Lower leg skin (tissue), 3 donors: ENCODE results near the gene DCAF8L2.

Experiments
- POLR2A ChIP-seq, 2 donors: fragments of 450-650 bp; IDR thresholded peaks; one replicate each; pipeline ENCODE4 v1.6.1; 2016 to 2017; ENCODE audit warnings: antibody characterized with exemption in 2 of 2, mild to moderate bottlenecking in 1 of 2, moderate library complexity in 1 of 2
- TF ChIP-seq, protein P1 (sequence below), 3 donors: fragments of 450-650 bp; IDR thresholded peaks; one replicate each; pipeline ENCODE4 v1.5.1; 2016; ENCODE audit warnings: antibody characterized with exemption in 3 of 3, mild to moderate bottlenecking in 3 of 3, moderate library complexity in 2 of 3

GRCh38 chrX:27775984-27776383 is 185.8 kb downstream of the DCAF8L2 start:
- TF ChIP-seq, protein P1, sequence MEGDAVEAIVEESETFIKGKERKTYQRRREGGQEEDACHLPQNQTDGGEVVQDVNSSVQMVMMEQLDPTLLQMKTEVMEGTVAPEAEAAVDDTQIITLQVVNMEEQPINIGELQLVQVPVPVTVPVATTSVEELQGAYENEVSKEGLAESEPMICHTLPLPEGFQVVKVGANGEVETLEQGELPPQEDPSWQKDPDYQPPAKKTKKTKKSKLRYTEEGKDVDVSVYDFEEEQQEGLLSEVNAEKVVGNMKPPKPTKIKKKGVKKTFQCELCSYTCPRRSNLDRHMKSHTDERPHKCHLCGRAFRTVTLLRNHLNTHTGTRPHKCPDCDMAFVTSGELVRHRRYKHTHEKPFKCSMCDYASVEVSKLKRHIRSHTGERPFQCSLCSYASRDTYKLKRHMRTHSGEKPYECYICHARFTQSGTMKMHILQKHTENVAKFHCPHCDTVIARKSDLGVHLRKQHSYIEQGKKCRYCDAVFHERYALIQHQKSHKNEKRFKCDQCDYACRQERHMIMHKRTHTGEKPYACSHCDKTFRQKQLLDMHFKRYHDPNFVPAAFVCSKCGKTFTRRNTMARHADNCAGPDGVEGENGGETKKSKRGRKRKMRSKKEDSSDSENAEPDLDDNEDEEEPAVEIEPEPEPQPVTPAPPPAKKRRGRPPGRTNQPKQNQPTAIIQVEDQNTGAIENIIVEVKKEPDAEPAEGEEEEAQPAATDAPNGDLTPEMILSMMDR (IDR thresholded peaks at IDR 0.05): no peak
- TF ChIP-seq POLR2A (IDR thresholded peaks at IDR 0.05): no peak
